Esophagus muscularis mucosa (tissue), 4 donors: ENCODE data around the gene PAGE2. TPM values are rescaled to one million over a fixed set of nuclear protein-coding genes. Genes with fewer than 3 reads are reported as not detected.
"Not testable (repeated sequence)": the region's sequence is repeated elsewhere in the genome, so short reads cannot be mapped to it uniquely, and the experiment has no call there.

ENCODE experiments used
- DNase-seq: peaks from one replicate; pipeline ENCODE4 v3.0.0-alpha.2; 2017; ENCODE audit errors: extremely low spot score
- H3K27ac ChIP-seq, 4 donors: fragments of 200-600 bp; sonication (generic); replicated peaks in 1 of 4; 1 replicate in 3 of 4; 2 replicates in 1 of 4; pipeline ENCODE4 v1.5.1; 2016 to 2019; ENCODE audit warnings: mild to moderate bottlenecking in 1 of 4
- H3K27me3 ChIP-seq, 4 donors: fragments of 200-600 bp; sonication (generic); one replicate each; pipeline versions ENCODE4 v1.5.1 to v1.6.0; 2016 to 2019
- H3K36me3 ChIP-seq, 4 donors: fragments of 200-600 bp; sonication (generic); one replicate each; pipeline ENCODE4 v1.5.1; 2016 to 2019
- H3K4me1 ChIP-seq, 4 donors: fragments of 200-600 bp; sonication (generic); one replicate each; pipeline ENCODE4 v1.5.1; 2016 to 2019
- H3K4me3 ChIP-seq, 4 donors: fragments of 200-600 bp; sonication (generic); 1 replicate in 2 of 4; 2 replicates in 2 of 4; pipeline ENCODE4 v1.5.1; 2016 to 2019; ENCODE audit warnings: mild to moderate bottlenecking in 4 of 4, moderate library complexity in 1 of 4
- H3K9me3 ChIP-seq, 4 donors: fragments of 200-600 bp; sonication (generic); 1 replicate in 3 of 4; 2 replicates in 1 of 4; pipeline ENCODE4 v1.5.1; 2016 to 2019
- CTCF ChIP-seq, 3 experiments: fragments of 200-600 bp in 2 of 3; fragments of 450-650 bp in 1 of 3; sonication (generic) in 2 of 3; IDR thresholded peaks; one replicate each; pipeline ENCODE4 v1.5.1; 2017 to 2019; ENCODE audit warnings: antibody characterized with exemption in 3 of 3, mild to moderate bottlenecking in 2 of 3, moderate library complexity in 1 of 3
- EP300 ChIP-seq: sonication (generic); formaldehyde crosslinking; IDR thresholded peaks from one replicate; pipeline ENCODE4 v1.6.1; 2017; ENCODE audit warnings: antibody characterized with exemption
- POLR2A ChIP-seq: fragments of 450-650 bp; IDR thresholded peaks from one replicate; pipeline ENCODE4 v1.6.1; 2017; ENCODE audit warnings: antibody characterized with exemption, moderate library complexity, mild to moderate bottlenecking, low read depth
- POLR2AphosphoS5 ChIP-seq, 2 donors: sonication (generic); formaldehyde crosslinking; IDR thresholded peaks; one replicate each; pipeline ENCODE4 v1.6.1; 2017; ENCODE audit warnings: antibody characterized with exemption in 2 of 2
- WGBS: methylation state at CpG from one replicate; pipeline ENCODE4 v1.1.5; 2018; 5-methylcytosine and 5-hydroxymethylcytosine counted together
- intact Hi-C: fragments of 100-400 bp; cut with DNase I; formaldehyde crosslinking; loops from one replicate; pipeline ENCODE4 v1.15.1; 2023
- total RNA-seq, 4 donors: library from RNA; depleted of rRNA; stranded (reverse); fragments of >200 nt; gene quantifications; one replicate each; pipeline versions ENCODE4 v1.1.0 to v1.2.1, GENCODE V29; 2016

Gene PAGE2
- total RNA-seq, 4 donors from 2014 or later = not detected

GRCh38 chrX:55111578-55112254 is 22.9 kb downstream of the PAGE2 start:
- no peak for TF ChIP-seq EP300
- TF ChIP-seq CTCF (IDR thresholded peaks at IDR 0.05) = no peak
- no peak for TF ChIP-seq POLR2A
- no peak for TF ChIP-seq POLR2AphosphoS5 (IDR thresholded peaks at IDR 0.05)
- no peak overlapping the region for H3K27ac ChIP-seq
- no peaks in the 10 kb centered on the region for H3K27me3 ChIP-seq
- no peaks in the 10 kb centered on the region for H3K4me1 ChIP-seq
- no peak overlapping the region for H3K4me3 ChIP-seq
- DNase-seq = no peak
- 46% methylated on average over 8 of the region's 8 CpGs for WGBS
- intact Hi-C loops = no loop called here
- no peaks in the 10 kb centered on the region for H3K36me3 ChIP-seq
- no peaks in the 10 kb centered on the region for H3K9me3 ChIP-seq

GRCh38 chrX:55116589-55116988 is 27.8 kb downstream of the PAGE2 start:
- H3K4me1 ChIP-seq, H3K9me3 ChIP-seq, intact Hi-C loops, DNase-seq, H3K27ac ChIP-seq, H3K27me3 ChIP-seq, H3K4me3 ChIP-seq, H3K36me3 ChIP-seq: not testable (repeated sequence)
- WGBS = 52% methylated on average over 7 of the region's 7 CpGs

DNA sequence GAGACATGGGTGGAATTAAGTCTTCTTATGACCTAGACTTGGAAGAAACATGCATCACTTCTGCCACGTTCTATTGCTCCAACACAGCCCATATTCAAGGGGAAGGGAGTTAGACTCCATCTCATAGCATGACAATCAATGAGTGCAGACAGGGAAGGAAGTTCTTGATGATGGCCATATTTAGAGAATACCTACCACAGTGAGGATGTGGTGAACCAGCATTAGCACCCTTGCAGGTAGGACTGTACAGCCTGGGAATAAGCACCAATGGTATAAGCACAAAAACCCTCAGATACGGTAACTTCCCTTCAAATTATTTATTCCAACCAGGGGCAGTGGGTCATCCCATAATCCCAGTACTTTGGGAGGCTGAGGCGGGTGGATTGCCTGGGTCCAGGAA is 29.8 kb downstream of the PAGE2 start:
- TF ChIP-seq POLR2A (no peak), CTCF (IDR thresholded peaks at IDR 0.05) (no peak), POLR2AphosphoS5 (IDR thresholded peaks at IDR 0.05) (no peak), EP300 (no peak)

DNA sequence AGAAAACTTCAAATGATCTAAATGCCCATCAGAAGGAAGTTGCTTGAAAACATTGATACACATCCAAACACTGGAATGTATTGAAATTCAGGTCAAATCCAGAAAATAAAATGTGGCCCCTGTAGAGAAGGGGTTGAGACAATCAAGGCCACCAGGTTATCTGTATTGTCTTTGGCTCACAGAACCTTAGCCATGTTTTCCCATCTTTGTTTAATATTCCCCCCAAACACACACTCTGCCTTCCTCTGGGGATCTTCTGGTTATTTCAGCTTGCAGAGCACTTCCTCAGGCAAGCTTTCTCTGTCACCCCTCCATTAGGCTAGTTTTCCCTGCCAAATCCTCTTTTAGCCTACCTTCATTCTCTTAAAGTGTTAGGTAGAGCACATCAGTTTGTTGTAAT is 30.5 kb downstream of the PAGE2 start:
- Histone ChIP-seq H3K27ac (no peak overlapping the region), H3K4me3 (no peak overlapping the region), H3K4me1 (no peaks in the 10 kb centered on the region), H3K9me3 (no peaks in the 10 kb centered on the region), H3K36me3 (no peaks in the 10 kb centered on the region), H3K27me3 (peaks cover 0 to 4% (median 0%) of the 10 kb centered on the region in 4 donors)
- intact Hi-C loops = no loop called here
- TF ChIP-seq POLR2AphosphoS5 (IDR thresholded peaks at IDR 0.05) (no peak), POLR2A (no peak), CTCF (IDR thresholded peaks at IDR 0.05) (no peak), EP300 (no peak)
- no peak for DNase-seq

More for the DNA sequence above, 29.8 kb downstream of the PAGE2 start:
- Histone ChIP-seq H3K27me3 (peaks cover 0 to 4% (median 0%) of the 10 kb centered on the region in 4 donors), H3K9me3 (no peaks in the 10 kb centered on the region), H3K4me1 (no peaks in the 10 kb centered on the region), H3K4me3 (no peak overlapping the region), H3K27ac (no peak overlapping the region), H3K36me3 (no peaks in the 10 kb centered on the region)
- no peak for DNase-seq
- WGBS = 84% methylated on average over 3 of the region's 3 CpGs
- intact Hi-C loops = no loop called here

DNA sequence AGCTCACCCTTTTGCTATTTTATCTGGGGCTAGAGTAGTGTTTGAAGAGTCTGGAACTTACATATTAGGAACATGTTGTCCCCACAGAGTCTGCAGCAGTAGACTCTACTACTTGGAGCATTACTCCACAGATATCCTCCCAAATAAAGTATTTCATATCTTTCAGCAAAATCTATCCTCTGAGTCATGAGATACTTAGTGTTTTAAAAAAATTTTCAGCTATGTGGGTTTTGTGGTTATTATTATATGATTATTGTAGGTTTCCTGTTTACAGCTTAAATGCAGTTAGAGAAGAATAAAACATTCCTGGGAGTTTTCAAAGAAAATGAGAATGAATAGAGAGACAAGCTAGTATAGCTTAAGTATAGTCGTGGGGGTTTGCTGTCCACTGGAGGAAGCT is 30.9 kb downstream of the PAGE2 start:
- Histone ChIP-seq H3K4me1 (no peaks in the 10 kb centered on the region), H3K27ac (no peak overlapping the region), H3K4me3 (no peak overlapping the region), H3K27me3 (peaks cover 0 to 4% (median 0%) of the 10 kb centered on the region in 4 donors), H3K9me3 (no peaks in the 10 kb centered on the region), H3K36me3 (no peaks in the 10 kb centered on the region)
- WGBS = 35% methylated on average over 1 of the region's 1 CpG
- DNase-seq = no peak
- intact Hi-C loops = no loop called here
- no peak for TF ChIP-seq CTCF (IDR thresholded peaks at IDR 0.05)
- no peak for TF ChIP-seq EP300
- no peak for TF ChIP-seq POLR2AphosphoS5 (IDR thresholded peaks at IDR 0.05)
- no peak for TF ChIP-seq POLR2A
